ENCODE results near the gene CTCF.

Gene CTCF

DNA sequence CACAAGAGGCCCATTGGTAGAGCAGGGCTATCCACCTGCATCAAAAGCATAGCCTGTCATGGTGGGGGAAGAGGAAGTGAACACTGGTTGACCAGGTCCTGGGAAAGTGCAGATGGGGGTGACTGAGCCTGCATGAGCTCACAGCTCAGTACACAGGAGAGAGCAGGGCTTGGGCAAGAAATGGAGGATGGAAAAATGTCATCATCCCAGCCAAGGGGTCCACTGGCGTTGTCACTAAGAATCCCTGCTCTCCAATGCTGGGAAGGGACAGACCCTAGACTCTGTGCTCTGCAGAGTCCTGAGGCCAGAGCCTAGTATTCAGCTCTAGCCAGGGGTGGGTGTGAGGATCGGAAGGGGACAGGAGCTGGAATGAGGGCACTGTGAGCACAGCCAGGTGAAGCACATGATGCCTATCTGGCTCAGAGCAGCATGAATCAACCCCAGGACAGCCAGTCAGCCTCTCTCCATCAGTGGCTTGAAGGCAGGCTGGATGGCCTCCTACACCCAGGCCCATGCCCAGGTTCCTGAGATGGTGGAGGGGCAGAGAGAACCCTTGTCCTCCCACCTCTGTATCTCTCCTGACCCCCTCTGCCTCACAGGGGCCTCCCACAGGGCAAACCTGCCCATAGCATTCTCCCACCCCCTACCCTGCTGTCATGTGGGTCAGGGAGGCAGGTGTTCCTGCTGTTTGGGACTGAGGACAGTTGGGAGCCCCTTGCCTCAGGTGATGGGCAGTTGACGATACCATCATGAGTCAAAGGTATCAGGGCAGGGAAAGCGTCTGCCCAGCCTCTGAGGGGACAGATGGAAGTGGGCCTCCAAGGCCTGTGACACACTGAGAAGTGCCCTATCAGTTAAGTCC is 13.8 kb upstream of the CTCF start:
- no peak for DNase-seq (ENCODE audit: low read depth, low spot score)

- no peak for DNase-seq (ENCODE audit: low read depth, low spot score)
These were observed 13.1 kb upstream of the CTCF start for GRCh38 chr16:67549240-67549639.

GRCh38 chr16:67549936-67550335 is 12.4 kb upstream of the CTCF start:
- no peak for DNase-seq (ENCODE audit: low read depth, low spot score)

- DNase-seq (ENCODE audit: low read depth, low spot score): no peak
These were observed 11.2 kb upstream of the CTCF start for GRCh38 chr16:67551091-67551490.

DNA sequence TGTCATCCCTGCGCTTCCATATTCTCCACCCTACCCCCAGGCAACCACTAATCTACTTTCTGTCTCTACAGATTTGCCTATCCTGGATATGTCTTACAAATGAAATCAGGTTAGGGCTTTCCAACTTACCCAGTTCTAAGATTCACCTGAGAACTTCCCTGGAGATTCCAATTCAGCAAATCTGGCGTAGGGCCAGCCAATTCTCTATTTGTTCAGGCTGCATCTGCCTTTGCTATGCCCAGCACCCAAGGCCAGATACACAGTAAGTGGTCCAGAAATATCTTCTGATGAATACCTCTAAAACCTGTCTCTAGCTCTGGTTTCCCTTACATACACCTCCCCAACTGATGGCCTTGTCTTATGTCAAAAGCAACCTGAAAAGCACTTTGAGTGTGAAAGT is 10.4 kb upstream of the CTCF start:
- no peak for DNase-seq (ENCODE audit: low read depth, low spot score)

DNA sequence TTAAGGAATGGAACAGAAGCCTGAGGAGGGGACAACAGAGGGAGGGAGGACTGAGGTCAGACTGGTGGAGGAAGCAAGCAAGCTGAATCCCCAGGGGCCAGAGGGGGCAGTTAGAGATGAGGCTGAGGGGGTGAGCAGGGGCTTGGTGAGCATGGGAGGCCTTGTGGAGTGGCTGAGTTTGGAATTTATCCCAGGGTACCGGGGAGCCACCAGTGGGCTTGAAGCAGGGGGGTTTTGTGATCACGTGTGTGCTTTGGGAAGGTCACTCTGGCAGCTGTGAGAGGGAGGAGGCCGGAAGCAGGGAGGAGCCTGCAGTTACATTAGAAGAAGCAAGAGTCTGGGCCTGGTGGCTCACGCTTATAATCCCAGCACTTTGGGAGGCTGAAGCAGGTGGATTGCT is 9.8 kb upstream of the CTCF start:
- DNase-seq (ENCODE audit: low read depth, low spot score): peak; percentile 29

GRCh38 chr16:67555795-67556212 is 6.5 kb upstream of the CTCF start:
- DNase-seq (ENCODE audit: low read depth, low spot score): no peak

- DNase-seq (ENCODE audit: low read depth, low spot score): no peak
These were observed 3.5 kb upstream of the CTCF start for GRCh38 chr16:67558859-67559258.

DNA sequence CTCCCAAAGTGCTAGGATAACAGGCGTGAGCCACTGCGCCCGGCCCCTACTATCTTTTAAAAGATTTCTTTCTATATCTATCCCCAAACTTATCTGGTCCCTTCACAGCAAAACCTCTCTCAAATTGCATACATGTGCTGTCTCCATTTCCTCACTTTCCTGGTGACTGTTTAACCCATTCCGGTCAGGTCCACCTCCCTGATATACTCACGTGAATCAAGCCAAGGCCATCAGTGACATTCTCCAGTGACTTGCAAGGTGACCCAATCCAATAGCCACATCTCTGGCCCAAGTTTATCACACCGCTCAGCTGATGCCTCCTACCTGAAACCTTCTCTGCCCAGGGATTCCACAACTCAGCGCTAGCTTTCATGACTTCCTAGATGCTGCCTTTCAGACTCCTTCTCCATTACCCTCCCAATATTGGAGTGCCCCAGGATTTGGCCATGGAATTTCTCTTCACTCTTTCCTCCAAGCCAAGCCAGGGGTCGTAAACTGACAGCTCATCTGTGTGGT is 1.4 kb upstream of the CTCF start:
- DNase-seq (ENCODE audit: low read depth, low spot score): no peak

GRCh38 chr16:67561501-67561823 is 864 bp upstream of the CTCF start:
- no peak for DNase-seq (ENCODE audit: low read depth, low spot score)

DNA sequence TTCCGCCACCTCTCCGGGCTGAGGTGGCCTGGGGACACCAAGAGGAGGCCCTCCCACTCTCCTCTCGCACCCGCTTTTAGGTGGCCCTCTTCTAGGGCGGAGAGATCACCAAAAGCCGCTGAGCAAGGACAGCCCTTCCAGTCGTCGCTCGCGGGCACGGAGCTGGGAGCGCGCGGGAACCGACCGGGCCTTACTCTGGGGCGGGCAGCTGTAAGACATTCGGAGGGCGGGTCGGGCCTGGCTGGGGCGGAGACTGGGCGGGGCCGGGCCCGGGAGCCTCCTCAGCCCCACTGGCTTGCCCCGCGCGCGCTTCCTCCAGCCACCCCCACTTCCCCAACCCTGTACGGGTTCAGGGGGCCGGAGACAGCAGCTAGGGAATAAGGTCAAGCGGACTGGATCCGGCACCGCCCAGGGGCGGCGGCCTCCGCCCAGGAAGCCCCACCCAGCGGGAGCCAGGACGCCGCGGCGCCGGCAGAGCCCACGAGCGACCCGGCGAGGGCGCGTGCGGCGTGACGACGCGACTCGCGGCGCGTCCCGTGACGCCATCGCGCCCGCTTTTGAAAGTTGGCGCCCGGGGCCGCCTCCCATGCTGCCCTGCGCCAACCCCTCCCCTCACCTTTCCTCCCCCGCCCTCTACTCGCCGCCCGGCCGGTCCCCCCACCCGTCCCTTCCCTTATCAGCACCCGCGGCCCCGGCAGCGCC is 351 bp upstream of the CTCF start:
- DNase-seq (ENCODE audit: low read depth, low spot score): peak; percentile 96

- DNase-seq (ENCODE audit: low read depth, low spot score): peak; percentile 77
These were observed 787 bp downstream of the CTCF start for GRCh38 chr16:67562918-67563707.

- DNase-seq (ENCODE audit: low read depth, low spot score): no peak
These were observed 1.6 kb downstream of the CTCF start for GRCh38 chr16:67563708-67564468.

GRCh38 chr16:67565470-67566100 is 3.3 kb downstream of the CTCF start:
- no peak for DNase-seq (ENCODE audit: low read depth, low spot score)

DNA sequence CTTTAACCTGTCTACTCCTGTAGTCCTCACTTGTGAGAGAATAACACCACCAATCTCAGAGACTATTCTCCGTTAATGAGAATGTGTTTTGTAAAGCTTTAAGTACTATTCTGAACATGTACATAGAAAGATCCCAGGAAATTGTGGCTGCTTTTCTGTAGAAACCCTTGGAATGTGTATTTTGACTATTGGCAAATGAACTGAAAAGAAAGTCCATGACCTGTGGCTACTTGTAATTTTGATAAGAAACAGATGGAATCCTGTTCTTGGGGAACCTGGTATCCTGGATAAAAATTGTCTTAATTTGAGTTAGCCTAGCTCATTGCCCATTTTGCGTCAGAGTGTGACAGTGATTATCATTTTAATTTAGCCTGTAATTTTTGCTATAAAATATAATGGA is 9.1 kb downstream of the CTCF start:
- DNase-seq (ENCODE audit: low read depth, low spot score): no peak

GRCh38 chr16:67571981-67572431 is 9.7 kb downstream of the CTCF start:
- no peak for DNase-seq (ENCODE audit: low read depth, low spot score)

DNA sequence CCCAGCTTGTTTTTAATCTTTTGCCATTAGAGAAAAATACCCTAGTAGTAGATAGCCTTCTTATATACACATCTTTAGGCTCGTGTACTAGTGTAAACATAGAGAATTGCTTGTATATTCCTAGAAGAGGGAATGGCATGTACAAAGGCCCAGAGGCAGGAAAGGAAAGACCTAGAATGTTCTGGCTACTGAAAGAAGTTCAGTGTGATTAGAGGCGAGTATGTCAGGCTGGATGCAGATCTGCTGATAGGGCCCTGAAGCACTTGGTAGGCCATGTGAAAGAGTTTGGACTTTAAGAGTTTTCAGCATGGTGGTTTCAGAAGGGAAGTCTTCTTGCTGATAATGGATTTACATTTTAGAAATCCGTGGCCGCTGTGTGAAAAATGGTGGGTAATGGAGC is 17.4 kb downstream of the CTCF start:
- no peak for DNase-seq (ENCODE audit: low read depth, low spot score)

- no peak for DNase-seq (ENCODE audit: low read depth, low spot score)
These were observed 17.9 kb downstream of the CTCF start for GRCh38 chr16:67580202-67580601.

- DNase-seq (ENCODE audit: low read depth, low spot score): no peak
These were observed 31.0 kb downstream of the CTCF start for GRCh38 chr16:67593288-67593687.

DNA sequence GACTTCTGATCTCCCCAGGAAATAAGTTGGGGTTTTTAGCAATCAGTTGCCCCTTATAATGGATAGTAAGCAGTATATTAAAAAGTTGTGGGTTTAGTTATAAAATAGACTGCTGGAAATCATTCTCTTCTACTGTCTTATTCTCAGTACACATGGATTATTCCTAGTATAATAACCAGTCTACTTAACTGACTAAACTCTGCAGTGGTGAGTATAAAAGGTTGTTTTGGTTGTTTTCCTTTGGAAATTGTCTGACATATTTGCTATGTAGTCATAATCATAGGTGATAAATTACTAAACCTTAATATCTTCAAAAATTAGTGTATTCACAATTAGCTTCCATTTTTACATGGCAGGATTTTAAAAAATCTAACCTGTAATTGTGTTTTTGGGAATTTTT is 31.4 kb downstream of the CTCF start:
- no peak for DNase-seq (ENCODE audit: low read depth, low spot score)
